ENCODE data around the gene TMEM247. TPM values are rescaled to one million over a fixed set of nuclear protein-coding genes. Genes with fewer than 3 reads are reported as not detected.
"Not testable (repeated sequence)": the region's sequence is repeated elsewhere in the genome, so short reads cannot be mapped to it uniquely, and the experiment has no call there.

TMEM247 gene
- total RNA-seq, 1 donor from 2014 or later, result not detected

DNA sequence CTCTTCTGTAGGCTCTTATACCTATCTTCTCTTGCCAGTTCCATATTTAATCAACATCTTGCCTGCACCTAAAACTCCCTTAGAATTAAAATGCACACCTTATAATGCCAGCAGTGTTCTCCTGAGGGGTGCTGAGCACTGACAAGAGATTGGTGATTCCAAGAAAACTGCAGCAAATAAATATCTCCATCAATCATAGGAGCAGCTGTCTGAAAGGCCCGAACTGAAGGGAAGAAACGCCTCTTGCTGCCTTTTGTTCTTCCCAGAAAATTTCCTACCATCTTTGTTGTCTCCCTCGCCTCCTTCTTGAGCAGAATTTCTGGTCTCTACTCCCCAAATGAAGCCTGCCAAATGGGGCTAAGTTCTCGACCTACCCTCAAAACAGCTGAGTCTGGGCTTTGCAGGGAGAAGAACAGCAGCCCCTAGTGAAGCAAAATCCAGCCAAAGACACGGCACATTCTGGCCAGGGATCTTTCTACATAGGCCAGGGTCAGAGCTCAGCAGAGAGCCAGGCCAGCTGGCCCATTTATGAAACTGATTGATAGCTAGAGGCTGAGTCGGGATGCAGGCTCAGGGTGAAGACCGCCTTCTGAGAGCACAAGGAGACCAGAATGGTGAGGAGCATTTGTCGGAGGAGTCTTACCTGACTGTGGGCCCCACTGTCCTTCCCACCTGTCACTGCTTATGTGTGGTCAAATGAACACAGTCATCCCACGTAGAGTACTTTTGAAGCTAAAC lies 20.4 kb upstream of the TMEM247 start:
- intact Hi-C loops (cut with micrococcal nuclease), result no loop called here

DNA sequence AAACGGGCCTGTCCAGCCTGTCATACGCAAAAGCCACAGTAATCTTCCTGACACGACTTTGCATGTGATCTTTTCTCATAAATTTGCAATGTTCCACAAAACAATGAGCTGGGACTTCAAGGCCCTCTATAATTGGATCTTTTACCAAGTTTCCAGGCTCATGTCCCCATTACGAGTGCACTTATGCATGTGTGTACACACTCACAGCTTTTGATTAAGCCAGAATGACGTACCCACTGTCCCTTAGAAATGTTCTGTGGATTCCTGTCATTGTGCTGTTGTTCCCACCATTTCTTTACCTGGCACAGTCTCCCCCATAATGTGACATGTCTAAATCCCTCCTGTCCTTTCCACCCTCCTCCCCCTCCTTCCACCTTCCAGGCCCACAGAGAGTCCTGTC lies 19.7 kb upstream of the TMEM247 start:
- intact Hi-C loops (cut with micrococcal nuclease), result no loop called here

DNA sequence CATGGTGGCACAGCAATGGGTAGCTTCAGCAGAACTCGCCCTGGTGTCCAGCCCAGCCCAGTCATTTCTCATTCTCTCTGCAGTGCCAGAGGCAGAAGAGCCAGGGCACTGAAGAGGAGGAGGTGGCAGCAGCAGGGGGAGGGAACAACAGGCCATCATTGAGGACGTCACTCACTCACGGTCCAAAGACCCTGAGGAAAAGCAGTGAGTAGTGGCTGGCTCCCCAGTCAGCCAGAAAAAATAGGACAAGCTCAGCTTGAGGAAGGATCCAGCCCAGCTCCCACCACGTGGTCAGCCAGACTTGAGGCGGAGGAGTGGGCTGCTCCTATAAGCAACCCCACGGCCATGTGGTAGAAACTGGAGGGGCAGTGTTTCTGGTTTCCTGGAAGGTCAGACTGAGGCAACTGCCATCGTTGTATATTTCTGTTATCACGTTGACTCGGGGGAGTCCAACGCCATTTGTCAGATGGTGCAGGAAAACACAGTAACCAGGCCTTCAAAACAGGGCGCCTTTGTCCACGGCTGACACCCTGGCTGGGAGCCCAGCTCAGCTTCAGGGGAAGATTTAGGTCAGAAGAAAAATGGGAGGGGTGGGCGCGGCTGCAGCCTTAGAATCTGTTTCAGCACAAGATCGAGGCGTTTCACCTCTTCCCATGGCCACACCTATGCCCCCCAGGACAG lies 19.0 kb upstream of the TMEM247 start:
- intact Hi-C loops (cut with micrococcal nuclease), result no loop called here

DNA sequence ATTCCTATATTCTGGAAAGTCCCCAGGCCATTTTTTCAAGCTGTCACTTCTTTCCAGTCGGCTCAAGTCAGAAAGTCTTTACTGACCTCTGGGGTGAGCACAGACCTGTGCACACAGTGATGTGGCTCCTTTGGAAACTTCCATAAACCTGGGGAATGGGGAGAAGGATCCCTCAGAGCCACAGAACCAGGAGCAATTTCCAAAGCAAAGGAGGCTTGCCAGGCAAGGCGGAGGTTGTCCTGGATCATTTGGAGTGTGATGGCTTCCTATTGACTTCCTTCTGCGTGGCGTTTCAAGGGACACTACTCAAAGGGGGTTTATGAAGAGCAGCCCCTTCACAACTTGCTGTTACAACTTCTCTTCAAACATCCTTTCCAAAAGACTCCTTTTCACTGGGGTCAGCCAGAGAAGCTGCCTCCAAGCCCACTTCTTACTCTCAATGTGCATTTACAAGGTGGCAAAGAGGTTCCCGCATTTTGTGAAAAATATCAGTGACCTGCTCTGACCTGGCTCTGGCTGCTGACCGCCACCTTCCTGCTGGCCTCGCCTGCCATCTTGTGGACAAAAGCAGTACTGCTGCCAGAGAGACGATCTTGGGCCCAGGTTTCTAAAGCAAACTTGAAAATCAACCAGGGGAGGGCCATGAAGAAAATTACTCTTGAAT lies 18.2 kb upstream of the TMEM247 start:
- intact Hi-C loops (cut with micrococcal nuclease), result loop anchor here (1.0 kb wide), 2 partner anchors 450 to 468 kb away; no protein-coding TSS in a partner anchor

DNA sequence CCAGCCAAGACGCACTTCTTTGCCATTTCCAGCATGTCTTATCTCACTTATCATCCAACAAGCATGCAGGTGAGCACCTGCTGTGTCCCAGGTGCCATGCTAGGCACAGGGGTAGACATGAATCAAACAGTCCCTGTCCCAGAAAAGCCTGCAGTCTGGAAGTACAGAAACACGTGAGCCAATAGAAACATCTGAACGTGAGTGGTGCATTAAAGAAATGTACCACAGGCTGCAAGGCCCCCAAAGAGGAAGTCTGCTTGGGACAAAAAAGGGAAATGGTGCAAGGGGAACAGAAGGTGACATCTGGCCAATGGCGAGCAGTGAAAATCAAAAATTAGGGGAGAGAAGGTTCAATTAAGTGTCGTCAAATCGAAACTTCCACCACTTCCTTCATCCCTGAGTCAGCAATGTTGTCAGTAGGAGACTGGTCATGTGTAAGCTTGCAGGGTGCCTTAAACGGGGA lies 17.6 kb upstream of the TMEM247 start:
- intact Hi-C loops (cut with micrococcal nuclease), result loop anchor here (1.0 kb wide), 3 partner anchors 398 to 468 kb away; no protein-coding TSS in a partner anchor

DNA sequence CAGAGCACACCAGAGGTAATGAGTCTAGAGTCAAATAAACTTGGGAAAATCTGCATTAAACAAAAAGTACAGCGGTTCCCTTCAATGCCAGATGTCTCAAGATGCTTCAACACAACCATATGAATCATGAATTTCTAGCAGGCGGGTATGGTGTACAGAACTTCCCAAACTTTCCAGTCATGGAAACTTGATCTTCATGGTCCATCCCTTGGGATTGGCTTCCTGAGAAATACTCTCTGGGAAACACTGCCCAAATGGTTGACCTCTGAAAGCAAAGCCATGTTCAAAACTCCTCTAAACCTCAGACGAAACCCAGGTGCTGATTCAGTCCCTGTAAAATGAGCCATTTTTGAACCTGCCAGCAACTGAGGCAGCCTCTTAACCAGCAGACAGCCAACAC lies 16.4 kb upstream of the TMEM247 start:
- intact Hi-C loops (cut with micrococcal nuclease), result loop anchor here (1.0 kb wide), 1 partner anchor 400 kb away; no protein-coding TSS in a partner anchor

DNA sequence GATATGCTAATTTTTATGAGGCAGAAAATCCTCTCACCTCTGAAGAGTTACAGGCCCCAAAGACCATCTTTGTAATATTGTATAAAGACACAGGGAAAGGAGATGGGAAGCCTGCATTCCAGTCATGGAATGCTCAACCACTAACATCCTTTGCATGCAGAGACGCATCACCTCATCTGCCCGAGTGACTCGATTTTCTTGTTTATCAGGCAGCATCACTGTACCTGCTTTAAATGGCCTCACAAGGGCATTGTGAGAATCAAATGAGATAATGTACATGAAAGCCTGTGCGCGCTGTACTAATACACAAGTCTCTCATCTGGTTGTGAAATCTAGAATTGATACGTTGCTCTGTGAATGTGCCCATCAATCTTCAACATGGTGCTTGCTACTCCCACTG lies 10.2 kb upstream of the TMEM247 start:
- intact Hi-C loops (cut with micrococcal nuclease), result no loop called here

DNA sequence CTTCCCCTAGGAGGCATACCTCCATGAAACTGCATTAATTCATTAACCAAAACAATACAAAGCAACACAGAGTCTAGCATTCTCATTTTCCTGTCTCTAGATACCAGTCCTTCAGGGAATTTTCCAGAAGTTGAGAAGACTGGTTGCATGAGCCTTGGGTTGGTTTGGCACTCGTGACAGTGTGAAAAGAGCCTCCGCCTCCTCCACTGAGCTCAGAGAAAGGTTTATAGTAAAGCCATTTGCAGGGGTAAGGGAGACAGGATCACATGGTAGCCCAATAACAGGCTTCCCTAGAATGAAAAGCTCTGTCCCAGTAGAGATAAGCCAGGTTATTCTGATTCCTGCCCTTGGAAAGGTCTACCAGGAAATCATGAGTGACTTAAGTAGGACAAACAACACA lies 9.7 kb upstream of the TMEM247 start:
- intact Hi-C loops (cut with micrococcal nuclease), result no loop called here

DNA sequence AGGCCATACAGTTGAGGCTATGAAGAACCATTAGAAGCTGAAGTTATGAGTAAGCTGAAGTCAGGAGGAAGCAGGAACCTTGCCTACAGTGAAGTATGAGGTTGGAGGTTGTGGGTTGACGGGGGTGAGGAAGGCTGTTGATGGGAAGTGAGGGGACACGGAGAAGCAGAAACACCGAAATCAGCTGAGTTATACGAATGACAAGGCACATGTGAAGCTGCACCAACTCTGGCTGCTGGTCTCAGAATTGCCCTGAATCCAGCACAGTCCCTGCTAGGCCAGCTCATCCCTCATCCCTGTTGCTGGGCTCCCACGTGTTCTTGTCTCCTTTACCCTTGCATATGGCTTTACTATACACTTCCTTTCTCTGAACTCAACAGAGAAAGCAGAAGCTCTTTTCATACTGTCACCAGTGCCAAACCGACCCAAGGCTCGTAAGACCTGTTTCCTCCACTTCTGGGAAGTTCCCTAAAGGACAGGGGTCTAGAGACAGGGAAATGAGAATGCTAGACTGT lies 9.2 kb upstream of the TMEM247 start:
- intact Hi-C loops (cut with micrococcal nuclease), result no loop called here

DNA sequence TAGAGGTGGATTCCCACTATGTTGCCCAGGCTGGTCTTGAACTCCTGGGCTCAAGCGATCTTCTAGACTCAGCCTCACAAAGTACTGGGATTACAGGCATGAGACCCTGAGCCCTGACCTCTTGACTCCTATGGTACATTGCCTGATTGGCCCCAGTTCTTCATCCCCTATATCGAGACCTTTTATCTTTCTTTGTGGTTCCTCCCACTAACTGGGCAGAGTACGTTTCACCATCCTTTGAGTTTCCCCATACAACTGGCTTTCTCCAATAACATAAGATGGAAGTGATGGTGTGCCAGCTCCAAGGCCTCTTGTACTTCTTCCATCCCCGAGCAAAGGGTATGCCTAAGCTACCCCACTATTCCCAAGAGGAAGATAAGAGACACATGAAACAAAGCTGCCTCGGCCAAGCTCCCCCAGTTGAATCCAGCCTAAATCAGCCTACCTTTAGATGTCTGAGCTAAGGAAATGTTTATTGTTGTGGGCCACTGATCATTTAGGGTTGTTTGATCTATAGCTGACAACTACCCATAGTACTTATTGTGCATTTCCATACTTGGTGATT lies 8.3 kb upstream of the TMEM247 start:
- intact Hi-C loops (cut with micrococcal nuclease), result no loop called here

DNA sequence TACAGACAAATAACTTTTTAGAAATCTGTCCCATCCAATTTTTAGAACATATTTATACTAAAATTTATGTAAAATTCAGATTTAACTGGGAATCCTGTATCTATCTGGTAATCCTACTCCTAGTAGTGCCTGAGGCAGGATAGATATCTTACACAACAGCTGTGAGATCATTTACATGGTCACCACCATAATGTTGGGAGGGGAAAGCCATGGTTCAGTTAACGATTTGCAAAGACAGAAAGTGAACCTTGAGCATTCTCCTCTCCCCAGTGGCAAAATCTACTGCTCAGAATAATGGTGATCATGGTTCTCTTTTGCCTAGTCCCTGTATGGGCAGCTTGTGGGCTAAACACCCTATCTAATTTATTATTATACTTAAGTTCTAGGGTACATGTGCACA lies 7.7 kb upstream of the TMEM247 start:
- intact Hi-C loops (cut with micrococcal nuclease), result no loop called here

DNA sequence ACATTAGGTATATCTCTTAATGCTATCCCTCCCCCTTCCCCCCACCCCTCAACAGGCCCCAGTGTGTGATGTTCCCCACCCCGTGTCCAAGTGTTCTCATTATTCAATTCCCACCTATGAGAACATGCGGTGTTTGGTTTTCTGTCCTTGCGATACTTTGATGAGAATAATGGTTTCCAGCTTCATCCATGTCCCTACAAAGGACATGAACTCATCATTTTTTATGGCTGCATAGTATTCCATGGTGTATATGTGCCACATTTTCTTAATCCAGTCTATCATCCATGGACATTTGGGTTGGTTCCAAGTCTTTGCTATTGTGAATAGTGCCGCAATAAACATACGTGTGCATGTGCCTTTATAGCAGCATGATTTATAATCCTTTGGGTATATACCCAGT lies 7.2 kb upstream of the TMEM247 start:
- intact Hi-C loops (cut with micrococcal nuclease), result not testable (repeated sequence)

DNA sequence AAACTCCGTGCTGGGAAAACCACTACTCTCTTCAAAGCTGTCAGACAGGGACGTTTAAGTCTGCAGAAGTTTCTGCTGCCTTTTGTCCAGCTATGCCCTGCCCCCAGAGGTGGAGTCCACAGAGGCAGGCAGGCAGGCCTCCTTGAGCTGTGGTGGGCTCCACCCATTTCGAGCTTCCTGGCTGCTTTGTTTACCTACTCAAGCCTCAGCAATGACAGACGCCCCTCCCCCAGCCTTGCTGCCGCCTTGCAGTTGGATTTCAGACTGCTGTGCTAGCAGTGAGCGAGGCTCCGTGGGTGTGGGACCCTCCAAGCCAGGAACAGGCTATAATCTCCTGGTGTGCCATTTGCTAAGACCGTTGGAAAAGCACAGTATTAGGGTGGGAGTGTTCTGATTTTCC lies 1.9 kb upstream of the TMEM247 start:
- intact Hi-C loops (cut with micrococcal nuclease), result not testable (repeated sequence)

DNA sequence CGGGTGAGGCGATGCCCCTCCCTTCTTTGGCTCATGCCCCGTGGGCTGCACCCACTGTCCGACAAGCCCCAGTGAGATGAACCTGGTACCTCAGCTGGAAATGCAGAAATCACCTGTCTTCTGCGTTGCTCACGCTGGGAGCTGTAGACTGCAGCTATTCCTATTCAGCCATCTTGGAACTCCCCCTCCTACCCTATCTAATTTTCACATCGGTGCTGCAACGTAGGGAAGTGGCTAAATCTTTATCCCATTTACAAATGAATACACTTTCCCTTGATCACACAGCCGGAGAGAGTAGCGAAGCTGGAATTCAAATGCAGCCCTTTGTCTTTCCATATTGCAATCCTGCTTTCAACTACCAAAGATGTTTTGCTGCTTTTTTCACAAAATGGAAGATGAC lies 1.4 kb upstream of the TMEM247 start:
- intact Hi-C loops (cut with micrococcal nuclease), result no loop called here

DNA sequence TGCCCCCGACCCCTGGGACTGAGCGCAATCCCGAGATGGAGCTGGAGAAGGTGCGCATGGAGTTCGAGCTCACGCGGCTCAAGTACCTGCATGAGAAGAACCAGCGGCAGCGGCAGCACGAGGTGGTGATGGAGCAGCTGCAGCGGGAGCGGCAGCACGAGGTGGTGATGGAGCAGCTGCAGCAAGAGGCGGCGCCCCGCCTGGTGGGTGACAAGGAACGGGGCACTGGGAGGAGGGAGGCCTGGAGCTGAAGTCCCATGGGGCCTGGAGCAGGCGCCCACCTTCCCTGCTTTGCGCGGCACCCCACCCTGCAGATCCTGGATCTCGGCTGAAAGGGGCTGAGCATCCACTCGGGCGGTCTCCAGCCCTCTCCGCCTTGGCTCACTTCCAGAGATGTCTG lies 1.2 kb downstream of the TMEM247 start:
- intact Hi-C loops (cut with micrococcal nuclease), result no loop called here

DNA sequence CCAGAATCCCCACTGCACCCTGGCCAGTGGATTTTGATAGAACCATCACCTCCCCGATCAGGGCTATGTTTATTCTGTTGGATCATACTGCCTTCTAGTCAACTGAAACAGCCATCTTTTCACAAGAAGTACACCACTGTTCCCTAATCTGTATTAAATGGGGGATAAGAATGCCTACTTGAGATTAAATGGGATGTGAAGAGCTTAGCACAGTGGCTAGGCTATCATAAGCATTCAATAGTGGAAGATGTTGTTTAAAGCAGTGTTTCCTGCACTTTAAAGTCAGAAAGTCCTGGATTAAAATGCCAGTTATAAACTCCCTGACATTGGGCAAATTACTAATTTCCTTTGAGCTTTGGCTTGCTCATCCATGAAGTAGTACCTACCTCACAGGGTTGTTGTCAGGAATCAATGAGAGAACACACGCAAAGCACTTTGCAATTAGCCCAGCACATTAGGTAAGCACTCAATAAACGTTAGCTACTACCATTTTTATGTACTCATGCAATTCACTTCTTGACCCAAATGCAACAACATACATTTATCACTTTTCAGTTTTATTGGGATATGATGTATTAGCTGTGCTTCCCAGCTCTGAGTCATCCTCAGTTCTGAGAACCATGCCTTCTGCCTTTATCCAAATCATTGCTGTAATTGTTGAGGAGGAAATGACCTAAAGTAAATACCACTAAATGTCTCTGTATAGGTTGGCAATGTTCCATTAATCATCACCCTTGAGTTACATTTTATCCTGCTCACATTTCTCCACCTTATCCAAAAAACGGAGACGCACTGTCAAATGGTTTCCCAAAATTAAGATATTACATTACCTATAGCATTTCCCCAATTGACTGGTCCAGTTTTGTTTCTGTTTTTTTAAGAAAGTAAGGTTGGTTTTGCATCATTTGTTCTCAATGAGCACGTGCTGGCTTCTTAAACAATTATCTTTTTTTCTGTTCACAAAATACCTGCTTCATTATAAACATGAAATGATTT lies 2.1 kb downstream of the TMEM247 start:
- intact Hi-C loops (cut with micrococcal nuclease), result no loop called here

DNA sequence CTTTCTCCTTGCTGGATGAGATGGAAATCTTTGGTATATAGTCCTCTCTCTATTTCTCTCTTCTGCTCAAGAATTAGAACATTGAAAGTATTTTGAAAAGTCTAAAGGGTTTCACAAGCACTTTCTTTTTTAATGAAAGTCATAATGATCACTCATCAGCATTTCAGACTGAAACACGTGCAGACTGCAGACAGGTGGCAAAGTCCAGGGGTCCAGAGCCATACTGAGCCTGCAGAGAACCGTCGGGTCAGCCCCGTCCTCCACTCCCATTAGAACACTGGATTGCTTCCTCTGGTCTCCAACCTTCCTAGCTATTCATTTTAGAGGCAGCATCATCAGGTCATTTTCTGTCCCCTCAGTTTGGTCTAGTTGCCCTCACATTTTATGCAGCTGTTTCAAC lies 3.1 kb downstream of the TMEM247 start:
- intact Hi-C loops (cut with micrococcal nuclease), result no loop called here

DNA sequence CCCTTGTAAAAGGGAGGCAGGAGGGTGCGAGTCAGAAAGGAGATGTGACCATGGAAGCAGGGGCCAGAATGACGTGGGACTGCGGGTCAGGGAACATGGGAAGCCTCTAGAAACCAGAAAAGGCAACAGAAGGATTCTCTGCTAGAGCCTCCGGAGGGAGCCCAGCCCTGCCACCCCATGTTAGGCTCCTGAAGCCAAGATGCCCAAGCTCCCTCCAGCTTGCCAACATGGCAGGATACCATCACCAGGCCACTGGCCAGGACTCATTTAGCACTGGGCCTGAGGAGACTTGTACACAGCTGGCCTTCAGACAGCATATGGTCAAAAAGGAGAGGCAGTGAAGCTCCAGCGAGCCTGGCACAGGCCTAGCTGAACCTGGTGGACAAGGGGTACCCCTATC lies 5.6 kb downstream of the TMEM247 start:
- intact Hi-C loops (cut with micrococcal nuclease), result no loop called here

DNA sequence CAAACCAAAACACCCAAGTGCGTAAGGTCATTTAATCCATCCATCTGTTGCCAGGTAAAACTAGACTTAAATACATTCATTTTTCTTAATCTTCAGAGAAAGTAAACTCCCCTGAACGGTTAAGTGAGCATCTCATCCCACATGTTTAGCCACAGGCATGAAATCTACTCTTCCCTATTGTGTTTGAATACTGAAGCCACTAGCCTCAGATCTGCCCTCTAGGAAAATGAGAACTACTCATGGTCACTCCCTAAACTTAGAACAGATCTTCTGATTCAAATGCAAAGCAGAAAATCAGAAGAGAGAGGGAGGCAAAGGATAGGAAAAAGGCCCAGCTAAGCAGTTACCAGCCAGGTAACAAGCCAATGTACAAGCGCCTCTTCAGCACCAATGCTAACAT lies 7.1 kb downstream of the TMEM247 start:
- intact Hi-C loops (cut with micrococcal nuclease), result no loop called here

DNA sequence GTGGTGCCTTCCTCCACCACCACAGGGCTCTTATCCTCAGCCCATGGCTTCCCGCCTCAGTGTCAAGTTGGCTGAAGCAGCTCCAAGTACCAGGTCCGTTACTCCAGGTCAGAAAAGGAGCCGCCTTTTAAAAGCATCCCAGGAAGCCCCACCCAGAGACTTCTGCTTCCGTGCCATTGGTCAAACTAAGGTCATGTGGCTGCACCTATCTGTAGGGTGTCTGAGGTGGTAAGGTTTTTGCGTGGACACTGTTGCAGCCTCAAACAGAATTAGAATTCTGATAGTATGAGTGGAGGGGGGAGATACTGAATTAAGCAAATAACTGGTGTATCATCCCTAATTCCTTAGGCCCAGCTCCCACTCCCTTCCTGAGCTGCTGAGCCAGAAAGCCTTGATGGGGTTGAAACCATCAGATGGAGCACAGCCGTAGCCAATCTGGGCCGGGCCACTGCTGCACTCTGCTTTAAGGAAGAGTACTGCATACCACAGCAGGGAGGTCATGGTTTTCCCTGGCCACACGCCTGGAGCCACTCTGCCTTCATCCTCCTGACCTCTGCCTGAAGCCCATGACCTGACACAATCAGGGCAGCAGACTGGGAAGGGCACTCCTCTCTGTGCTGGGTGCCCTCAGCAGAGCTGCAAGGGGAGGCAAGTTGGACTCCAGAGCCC lies 8.4 kb downstream of the TMEM247 start:
- intact Hi-C loops (cut with micrococcal nuclease), result no loop called here
